ENCODE measurements around the gene TNFRSF14. TPM values are rescaled to one million over a fixed set of nuclear protein-coding genes. Genes with fewer than 3 reads are reported as not detected.
A peak's percentile ranks its signal among the peaks of the same experiment; 100 is the strongest.

The TNFRSF14 gene
- total and polyA plus RNA-seq, 9 of the 15 experiments (the other 6 are each of a cell fraction or from before 2014, with no cell fraction given): 0.11 to 2.3 (median 0.68) TPM; not detected in 2

GRCh38 chr1:2544093-2544874 lies 11.9 kb upstream of the TNFRSF14 start (continued):
- TF ChIP-seq GTF2A2 (tag; IDR thresholded peaks at IDR 0.05) (no peak), DPF2 (IDR thresholded peaks at IDR 0.05) (no peak), ZFX (CRISPR knock-in tag; IDR thresholded peaks at IDR 0.05) (peak; percentile 74), IRF2 (CRISPR knock-in tag; IDR thresholded peaks at IDR 0.05) (no peak), LARP7 (IDR thresholded peaks at IDR 0.05) (no peak), TCF15 (CRISPR knock-in tag; IDR thresholded peaks at IDR 0.05) (no peak), MYBL2 (IDR thresholded peaks at IDR 0.05; ENCODE audit: low read depth) (no peak), MYBL2 (CRISPR knock-in tag; IDR thresholded peaks at IDR 0.05; ENCODE audit: borderline replicate concordance) (no peak), ZNF212 (CRISPR knock-in tag; IDR thresholded peaks at IDR 0.05) (no peak), ETV6 (IDR thresholded peaks at IDR 0.05; ENCODE audit: borderline replicate concordance in 1 of 2, low read depth in 2 of 2, low read length in 1 of 2) (no peak), ETV6 (CRISPR knock-in tag; IDR thresholded peaks at IDR 0.05; ENCODE audit: borderline replicate concordance) (no peak), XRCC5 (IDR thresholded peaks at IDR 0.05; ENCODE audit: low read depth, low read length) (no peak), SREBF2 (CRISPR knock-in tag; IDR thresholded peaks at IDR 0.05) (no peak), TRIM24 (IDR thresholded peaks at IDR 0.05) (no peak), RNF2 (IDR thresholded peaks at IDR 0.05) (no peak), TAF1 (IDR thresholded peaks at IDR 0.05; ENCODE audit: control insufficient read depth, extremely low read depth, insufficient read depth, low read length, severe bottlenecking) (no peak), ZNF75A (CRISPR knock-in tag; IDR thresholded peaks at IDR 0.05) (no peak), ZNF24 (IDR thresholded peaks at IDR 0.05) (no peak), KAT8 (IDR thresholded peaks at IDR 0.05; ENCODE audit: low read depth) (no peak), MEF2D (tag; conservative IDR thresholded peaks at IDR 0.05; ENCODE audit: low read depth) (no peak), MCM7 (IDR thresholded peaks at IDR 0.05) (no peak), SNRNP70 (optimal IDR thresholded peaks at IDR 0.05; ENCODE audit: low read depth, low read length) (no peak), ZNF561 (CRISPR knock-in tag; conservative IDR thresholded peaks at IDR 0.05) (no peak), BACH1 (tag; IDR thresholded peaks at IDR 0.05) (no peak), FOXJ2 (tag; IDR thresholded peaks at IDR 0.05) (no peak), SREBF1 (IDR thresholded peaks at IDR 0.05; ENCODE audit: borderline replicate concordance, low read depth, low read length) (no peak)
- TF ChIP-seq, protein P1, sequence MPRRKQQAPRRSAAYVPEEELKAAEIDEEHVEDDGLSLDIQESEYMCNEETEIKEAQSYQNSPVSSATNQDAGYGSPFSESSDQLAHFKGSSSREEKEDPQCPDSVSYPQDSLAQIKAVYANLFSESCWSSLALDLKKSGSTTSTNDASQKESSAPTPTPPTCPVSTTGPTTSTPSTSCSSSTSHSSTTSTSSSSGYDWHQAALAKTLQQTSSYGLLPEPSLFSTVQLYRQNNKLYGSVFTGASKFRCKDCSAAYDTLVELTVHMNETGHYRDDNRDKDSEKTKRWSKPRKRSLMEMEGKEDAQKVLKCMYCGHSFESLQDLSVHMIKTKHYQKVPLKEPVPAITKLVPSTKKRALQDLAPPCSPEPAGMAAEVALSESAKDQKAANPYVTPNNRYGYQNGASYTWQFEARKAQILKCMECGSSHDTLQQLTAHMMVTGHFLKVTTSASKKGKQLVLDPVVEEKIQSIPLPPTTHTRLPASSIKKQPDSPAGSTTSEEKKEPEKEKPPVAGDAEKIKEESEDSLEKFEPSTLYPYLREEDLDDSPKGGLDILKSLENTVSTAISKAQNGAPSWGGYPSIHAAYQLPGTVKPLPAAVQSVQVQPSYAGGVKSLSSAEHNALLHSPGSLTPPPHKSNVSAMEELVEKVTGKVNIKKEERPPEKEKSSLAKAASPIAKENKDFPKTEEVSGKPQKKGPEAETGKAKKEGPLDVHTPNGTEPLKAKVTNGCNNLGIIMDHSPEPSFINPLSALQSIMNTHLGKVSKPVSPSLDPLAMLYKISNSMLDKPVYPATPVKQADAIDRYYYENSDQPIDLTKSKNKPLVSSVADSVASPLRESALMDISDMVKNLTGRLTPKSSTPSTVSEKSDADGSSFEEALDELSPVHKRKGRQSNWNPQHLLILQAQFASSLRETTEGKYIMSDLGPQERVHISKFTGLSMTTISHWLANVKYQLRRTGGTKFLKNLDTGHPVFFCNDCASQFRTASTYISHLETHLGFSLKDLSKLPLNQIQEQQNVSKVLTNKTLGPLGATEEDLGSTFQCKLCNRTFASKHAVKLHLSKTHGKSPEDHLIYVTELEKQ (CRISPR knock-in tag; IDR thresholded peaks at IDR 0.05): no peak
- TF ChIP-seq, protein P2, sequence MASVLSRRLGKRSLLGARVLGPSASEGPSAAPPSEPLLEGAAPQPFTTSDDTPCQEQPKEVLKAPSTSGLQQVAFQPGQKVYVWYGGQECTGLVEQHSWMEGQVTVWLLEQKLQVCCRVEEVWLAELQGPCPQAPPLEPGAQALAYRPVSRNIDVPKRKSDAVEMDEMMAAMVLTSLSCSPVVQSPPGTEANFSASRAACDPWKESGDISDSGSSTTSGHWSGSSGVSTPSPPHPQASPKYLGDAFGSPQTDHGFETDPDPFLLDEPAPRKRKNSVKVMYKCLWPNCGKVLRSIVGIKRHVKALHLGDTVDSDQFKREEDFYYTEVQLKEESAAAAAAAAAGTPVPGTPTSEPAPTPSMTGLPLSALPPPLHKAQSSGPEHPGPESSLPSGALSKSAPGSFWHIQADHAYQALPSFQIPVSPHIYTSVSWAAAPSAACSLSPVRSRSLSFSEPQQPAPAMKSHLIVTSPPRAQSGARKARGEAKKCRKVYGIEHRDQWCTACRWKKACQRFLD (CRISPR knock-in tag; IDR thresholded peaks at IDR 0.05): 0 out of 2 replicates have a peak, but pooled peaks have one; percentile 26
